HG02884 (cell line): ENCODE data around the gene CDK2.

ENCODE experiments used
- ATAC-seq: cut with Tn5 transposase; IDR thresholded peaks from one replicate; pipeline ENCODE4 v1.9.1; 2021; ENCODE audit warnings: mild to moderate bottlenecking, moderate library complexity; ENCODE audit not compliant: unreplicated experiment

CDK2 gene

DNA sequence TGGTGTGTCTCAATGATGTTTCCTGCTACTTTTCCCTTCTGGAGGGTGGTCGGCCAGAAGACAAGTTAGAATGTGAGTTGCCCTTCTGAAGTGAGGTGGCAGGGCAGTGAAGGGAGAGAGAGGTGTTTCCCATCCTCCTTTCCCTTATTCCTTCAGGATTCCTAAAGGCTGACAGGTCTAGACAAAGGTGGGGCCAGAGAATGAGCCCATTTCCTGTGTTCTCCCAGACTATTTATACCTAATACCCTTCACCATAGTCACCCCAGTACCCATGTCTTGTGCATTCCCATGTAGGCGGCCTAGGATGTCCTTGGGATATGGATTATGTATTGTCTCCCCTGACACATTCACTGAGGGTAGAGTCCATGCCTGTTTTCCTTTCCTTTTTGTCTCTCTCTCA lies 28.6 kb upstream of the CDK2 start:
- ATAC-seq = no peak

DNA sequence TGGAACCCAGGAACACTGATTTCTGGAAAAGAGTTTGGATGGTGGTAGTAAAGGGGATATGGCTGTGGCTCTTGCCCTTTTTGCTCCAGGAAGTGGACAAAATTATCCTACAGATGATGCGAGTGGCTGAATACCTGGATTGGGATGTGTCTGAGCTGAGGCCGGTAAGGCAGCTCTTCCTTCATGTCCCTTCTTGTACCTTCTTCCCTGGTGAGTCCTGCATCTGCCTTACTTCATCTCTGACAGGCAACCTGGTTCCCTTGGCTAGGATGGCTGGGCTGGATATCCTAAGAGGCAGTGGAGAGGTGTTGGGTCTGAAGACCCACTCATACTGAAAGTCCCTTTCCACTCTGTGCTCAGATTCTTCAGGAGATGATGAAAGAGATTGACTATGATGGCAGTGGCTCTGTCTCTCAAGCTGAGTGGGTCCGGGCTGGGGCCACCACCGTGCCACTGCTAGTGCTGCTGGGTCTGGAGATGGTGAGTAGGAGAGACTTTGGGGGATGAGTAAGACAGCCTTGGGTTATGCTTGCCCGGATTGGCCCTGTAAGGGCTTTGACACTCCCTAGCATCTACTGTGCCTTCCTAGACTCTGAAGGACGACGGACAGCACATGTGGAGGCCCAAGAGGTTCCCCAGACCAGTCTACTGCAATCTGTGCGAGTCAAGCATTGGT lies 27.7 kb upstream of the CDK2 start:
- ATAC-seq = no peak

- peak; percentile 98 for ATAC-seq
These were observed 26.4 kb upstream of the CDK2 start for GRCh38 chr12:55940065-55940732.

DNA sequence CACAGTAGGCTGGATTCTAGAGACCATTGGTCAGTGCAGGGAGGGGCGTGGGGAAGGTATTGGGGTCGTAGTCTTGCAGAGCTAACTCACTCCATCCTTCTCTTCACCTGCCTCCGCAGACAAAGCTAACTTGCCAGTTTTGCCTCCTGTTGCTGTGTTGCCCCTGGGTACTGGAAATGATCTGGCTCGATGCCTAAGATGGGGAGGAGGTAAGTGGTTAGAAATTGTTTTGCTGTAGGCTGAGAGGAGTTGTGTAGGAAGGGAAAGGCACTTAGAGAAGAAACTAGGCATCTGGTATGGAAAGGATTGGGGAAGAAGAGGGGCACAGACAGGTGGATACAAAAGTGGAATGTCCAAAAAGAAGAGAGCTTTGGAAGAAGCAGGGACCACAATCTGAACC lies 24.6 kb upstream of the CDK2 start:
- ATAC-seq = no peak

- ATAC-seq = no peak
These were observed 24.0 kb upstream of the CDK2 start for GRCh38 chr12:55942577-55943136.

DNA sequence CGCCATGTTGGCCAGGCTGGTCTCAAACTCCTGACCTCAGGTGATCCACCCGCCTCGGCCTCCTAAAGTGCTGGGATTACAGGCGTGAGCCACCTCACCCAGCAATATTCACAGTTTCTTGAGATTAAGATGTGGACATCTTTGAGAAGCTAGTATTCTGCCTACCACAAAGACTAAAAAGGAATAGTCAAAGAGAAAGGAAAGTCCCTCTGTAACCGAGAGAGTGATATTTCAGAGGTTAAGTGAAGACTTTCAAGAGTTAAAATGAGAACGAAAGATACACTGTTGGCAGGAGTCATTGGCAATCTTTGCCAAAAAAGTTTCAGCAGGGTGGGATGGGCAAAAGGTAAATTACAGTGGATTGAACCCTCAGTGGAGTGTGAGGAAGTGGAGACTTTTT lies 20.1 kb upstream of the CDK2 start:
- no peak for ATAC-seq

GRCh38 chr12:55955344-55955743 lies 11.3 kb upstream of the CDK2 start:
- ATAC-seq = no peak

GRCh38 chr12:55955800-55956508 lies 10.7 kb upstream of the CDK2 start:
- ATAC-seq = no peak

DNA sequence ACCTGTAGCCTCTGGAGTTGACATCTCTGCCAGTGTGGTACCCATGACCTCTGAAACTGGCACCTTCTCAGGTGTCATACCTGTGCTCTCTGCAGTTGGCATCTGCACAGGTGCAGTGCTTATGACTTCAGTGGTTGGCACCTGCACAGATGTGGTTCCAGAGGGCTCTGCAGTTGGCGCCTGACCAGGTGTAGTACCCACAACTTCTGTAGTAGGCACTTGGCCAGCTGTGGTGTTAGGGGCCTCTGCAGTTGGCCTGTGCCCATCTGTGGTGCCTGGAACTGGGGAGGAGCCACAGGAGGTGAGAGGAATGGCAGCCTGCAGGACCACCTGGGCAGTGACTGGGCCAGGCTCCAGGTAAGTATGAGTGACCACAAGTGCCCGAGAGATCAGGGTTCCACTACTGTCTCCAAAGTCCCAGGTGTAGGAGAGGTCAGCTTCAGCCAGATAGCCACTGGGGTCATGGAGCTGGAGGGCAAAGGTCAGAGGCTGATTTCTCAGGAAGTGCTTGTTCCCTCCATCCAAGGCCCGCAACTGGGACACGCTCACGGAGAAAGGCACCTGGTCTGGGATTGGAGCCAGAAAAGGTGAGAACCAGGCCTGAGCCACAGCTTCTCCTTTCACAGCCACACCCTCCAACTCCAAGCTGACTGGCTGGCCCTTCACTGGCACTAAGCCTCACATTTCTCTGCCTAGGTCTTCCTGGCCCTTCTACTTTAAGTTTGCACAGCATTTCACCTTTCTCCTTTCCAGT lies 9.3 kb upstream of the CDK2 start:
- no peak for ATAC-seq

DNA sequence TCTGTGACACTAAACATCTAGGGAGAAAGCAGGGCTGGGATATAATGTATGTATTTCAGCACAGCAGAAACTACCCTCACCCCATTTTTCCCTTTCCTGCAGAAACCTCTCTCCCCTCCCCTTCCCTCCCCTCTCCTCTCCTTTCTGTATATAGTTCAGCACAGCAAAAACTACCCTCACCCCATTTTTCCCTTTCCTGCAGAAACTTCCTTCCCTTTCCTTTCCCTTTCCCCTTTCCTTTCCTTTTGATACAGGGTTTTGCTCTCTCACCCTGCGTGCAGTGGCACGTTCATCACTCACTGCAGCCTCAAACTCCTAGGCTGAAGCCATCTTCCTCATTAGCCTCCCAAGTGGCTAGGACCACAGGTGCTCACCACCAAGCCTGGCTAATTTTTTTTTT lies 2.9 kb upstream of the CDK2 start:
- ATAC-seq = no peak

DNA sequence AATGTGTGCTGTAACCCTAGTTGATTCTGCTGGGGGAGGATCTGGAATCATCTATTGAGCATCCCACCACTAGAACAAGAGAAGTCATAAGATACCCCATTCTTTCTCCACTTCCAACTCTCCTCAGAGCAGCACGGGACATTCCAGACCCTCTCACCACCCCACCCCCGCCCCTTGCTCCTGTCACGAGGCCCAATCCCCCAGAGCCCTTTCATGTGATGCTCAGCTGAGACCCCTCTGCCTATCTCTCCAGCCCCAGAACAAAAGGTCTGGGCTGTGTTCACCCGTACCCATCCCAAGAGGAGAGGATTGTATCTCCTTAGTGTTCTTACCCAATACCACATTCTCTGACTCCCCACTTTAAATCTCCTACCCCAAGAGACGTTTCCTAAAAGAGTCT lies 1.4 kb upstream of the CDK2 start:
- ATAC-seq = no peak

DNA sequence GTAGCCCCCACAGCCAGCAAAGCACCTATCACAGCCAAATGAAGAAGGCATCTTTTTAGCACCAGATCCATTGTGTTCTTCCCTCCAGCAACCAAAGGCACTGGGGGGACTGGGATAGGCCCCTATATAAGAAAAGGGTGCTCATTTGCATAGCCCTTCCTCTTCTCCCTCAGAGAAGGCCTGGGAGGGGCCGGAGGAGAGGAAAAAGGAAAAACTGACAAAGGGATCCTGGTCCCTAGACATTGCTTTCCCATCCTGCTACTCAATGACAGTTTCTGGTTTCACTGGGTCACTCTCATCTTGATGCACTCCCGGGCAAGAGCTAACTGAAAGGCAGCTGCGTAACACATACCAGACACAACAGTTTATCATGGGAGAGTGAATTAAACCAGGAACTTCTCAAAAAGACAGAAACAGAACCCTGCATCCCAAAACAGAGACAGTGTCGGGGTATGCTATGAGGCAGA lies 656 bp upstream of the CDK2 start, which contains the start of gene PMEL:
Gene PMEL (minus strand): TSS at position 102 of the 467 bp plus-strand sequence. CDS start 31 bp downstream, at position 71.
- no peak for ATAC-seq

DNA sequence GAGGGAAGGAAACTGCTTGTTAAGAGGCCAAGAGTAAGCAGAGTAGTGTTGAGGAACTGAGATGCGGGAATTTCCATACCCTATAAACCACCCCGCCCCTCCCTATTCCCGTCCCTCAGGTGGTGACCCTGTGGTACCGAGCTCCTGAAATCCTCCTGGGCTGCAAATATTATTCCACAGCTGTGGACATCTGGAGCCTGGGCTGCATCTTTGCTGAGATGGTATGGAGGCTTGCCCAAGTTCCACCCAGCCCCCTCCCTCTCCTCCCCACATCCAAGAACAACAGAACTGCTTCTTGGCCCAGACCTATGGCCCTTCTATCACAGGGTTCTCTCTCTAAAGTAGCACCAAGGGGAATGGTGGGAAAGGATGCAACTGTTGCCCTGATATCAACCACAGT lies 2.7 kb downstream of the CDK2 start:
- ATAC-seq = no peak

DNA sequence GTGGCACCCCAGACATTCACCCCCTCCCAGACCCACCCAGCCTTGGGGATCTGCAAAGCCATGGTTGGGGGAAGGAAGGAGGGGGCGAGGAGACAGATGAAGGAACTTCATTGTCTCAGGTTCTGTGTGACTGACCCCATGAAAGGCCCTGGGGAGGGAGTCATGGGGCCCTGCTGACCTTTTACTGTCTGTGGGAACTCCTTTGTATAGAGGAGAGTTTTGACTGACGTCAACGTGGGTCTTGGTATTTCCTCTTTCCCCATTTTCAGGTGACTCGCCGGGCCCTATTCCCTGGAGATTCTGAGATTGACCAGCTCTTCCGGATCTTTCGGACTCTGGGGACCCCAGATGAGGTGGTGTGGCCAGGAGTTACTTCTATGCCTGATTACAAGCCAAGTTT lies 4.1 kb downstream of the CDK2 start:
- no peak for ATAC-seq

DNA sequence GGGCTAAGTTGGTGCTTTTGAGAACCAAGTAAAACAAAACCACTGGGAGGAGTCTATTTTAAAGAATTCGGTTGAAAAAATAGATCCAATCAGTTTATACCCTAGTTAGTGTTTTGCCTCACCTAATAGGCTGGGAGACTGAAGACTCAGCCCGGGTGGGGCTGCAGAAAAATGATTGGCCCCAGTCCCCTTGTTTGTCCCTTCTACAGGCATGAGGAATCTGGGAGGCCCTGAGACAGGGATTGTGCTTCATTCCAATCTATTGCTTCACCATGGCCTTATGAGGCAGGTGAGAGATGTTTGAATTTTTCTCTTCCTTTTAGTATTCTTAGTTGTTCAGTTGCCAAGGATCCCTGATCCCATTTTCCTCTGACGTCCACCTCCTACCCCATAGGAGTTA lies 5.4 kb downstream of the CDK2 start:
- no peak for ATAC-seq

DNA sequence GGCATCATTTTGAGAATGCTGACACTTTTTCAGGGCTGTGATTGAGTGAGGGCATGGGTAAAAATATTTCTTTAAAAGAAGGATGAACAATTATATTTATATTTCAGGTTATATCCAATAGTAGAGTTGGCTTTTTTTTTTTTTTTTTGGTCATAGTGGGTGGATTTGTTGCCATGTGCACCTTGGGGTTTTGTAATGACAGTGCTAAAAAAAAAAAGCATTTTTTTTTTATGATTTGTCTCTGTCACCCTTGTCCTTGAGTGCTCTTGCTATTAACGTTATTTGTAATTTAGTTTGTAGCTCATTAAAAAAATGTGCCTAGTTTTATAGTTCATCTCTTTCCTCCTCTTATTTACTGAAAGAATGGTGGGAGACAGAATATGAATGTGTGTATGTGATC lies 5.8 kb downstream of the CDK2 start:
- ATAC-seq = no peak

DNA sequence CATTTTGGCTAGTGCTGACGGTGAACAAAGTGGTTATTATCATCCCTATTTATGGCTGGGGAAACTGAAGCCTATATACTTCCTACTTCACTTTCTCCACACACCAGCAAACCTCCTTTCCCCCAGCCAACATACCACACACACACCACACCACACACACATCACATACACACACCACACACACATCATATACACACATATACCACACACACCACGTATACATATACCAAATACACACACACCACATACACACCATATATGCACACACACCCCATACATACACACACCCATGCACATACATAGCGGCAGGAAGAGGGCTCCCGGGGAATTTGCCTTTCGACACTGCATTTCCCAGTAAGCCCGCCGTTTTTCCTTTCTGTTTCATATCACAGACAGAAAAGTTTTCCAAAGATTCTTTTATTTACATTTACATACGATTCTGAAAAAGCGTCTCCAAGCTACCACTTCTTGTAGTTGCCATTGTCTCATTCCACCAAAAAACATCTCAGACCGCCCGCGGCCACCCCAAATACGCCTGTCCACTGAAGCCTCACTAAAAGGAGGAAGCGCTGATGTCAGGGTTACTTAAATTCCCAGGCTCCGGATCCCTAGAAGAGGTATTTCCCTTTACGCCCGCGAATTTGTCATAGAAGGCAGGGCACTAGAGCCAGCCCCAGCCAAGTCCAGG lies 6.4 kb downstream of the CDK2 start:
- no peak for ATAC-seq

- peak; percentile 89 for ATAC-seq
These were observed 7.1 kb downstream of the CDK2 start, which contains the start of gene RAB5B for GRCh38 chr12:55973599-55974307. Gene RAB5B (plus strand): TSS chr12:55974078. CDS start chr12:55986961, 12,883 bp downstream.

- ATAC-seq = peak; percentile 8
These were observed 7.7 kb downstream of the CDK2 start for GRCh38 chr12:55974308-55974730.

- no peak for ATAC-seq
These were observed 11.8 kb downstream of the CDK2 start for GRCh38 chr12:55978393-55978792.
